Stomach smooth muscle (tissue), 2 donors: ENCODE data around the gene TOX3.

ENCODE experiments used
- H3K27ac ChIP-seq: one replicate; pipeline ENCODE4 v1.7.0; 2013; ENCODE audit warnings: mild to moderate bottlenecking, low read length, inconsistent platforms
- H3K27me3 ChIP-seq, 2 donors: one replicate each; pipeline ENCODE4 v1.7.0; 2013; ENCODE audit warnings: low read length in 2 of 2; ENCODE audit not compliant: insufficient read depth in 2 of 2, control insufficient read depth in 1 of 2
- H3K36me3 ChIP-seq, 2 donors: one replicate each; pipeline ENCODE4 v1.7.0; 2013; ENCODE audit warnings: low read length in 2 of 2; ENCODE audit not compliant: control insufficient read depth in 2 of 2, insufficient read depth in 2 of 2
- H3K4me1 ChIP-seq: one replicate; pipeline ENCODE4 v1.7.0; 2013; ENCODE audit warnings: low read length; ENCODE audit not compliant: control insufficient read depth, insufficient read depth
- H3K4me3 ChIP-seq, 2 donors: one replicate each; pipeline ENCODE4 v1.7.0; 2013; ENCODE audit warnings: low read length in 2 of 2
- H3K9ac ChIP-seq, 2 donors: one replicate each; pipeline ENCODE4 v1.7.0; 2013; ENCODE audit warnings: low read length in 2 of 2, mild to moderate bottlenecking in 1 of 2
- H3K9me3 ChIP-seq, 2 donors: one replicate each; pipeline ENCODE4 v1.7.0; 2013; ENCODE audit warnings: low read length in 2 of 2; ENCODE audit not compliant: control insufficient read depth in 2 of 2
- donor health status: healthy.
- donor health status: Pancreatic carcinoma.

TOX3 gene

DNA sequence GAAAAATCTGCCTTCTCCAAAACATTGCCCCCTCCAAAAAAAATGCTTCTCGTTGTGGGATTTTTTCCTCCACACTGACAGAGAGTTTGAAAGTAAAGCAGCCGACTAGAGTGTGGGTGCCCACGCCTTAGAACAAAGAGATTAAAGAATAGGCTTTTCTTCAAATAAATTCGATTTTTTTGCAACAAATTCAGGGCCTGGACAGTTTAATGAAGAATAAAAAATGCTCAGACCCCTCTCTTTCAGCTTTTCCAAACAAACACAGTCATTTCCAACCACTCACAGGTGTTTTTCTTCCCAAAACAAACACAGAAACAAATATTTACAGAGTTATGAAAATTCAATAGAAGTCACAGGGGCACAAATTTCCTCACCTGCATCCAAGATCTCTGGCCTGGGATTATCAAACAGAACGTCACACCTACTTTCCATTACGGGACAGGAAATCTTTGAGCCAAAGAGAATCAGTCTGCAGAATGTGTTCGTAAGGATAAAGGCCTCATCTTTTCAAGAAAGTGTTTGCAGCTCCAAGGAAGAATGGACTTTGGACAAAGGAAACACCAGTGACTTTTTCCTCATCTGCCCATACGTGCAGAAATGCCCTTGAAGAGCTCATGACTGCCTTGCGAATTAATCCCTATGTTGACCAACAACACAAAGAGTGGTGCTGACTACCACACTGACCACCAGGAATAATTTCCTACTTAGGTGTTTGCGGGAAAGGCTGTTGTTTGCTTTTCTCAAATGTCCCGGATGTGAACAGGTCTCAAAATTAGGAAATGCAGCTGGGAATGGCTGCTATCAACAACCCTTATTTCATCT, 31.3 kb upstream of the TOX3 start:
- H3K4me1 ChIP-seq: no peaks in the 10 kb centered on the region
- H3K9ac ChIP-seq: no peak overlapping the region
- H3K27me3 ChIP-seq: no peaks in the 10 kb centered on the region
- H3K9me3 ChIP-seq: no peaks in the 10 kb centered on the region
- no peak overlapping the region for H3K4me3 ChIP-seq
- H3K27ac ChIP-seq: no peak overlapping the region
- no peaks in the 10 kb centered on the region for H3K36me3 ChIP-seq

DNA sequence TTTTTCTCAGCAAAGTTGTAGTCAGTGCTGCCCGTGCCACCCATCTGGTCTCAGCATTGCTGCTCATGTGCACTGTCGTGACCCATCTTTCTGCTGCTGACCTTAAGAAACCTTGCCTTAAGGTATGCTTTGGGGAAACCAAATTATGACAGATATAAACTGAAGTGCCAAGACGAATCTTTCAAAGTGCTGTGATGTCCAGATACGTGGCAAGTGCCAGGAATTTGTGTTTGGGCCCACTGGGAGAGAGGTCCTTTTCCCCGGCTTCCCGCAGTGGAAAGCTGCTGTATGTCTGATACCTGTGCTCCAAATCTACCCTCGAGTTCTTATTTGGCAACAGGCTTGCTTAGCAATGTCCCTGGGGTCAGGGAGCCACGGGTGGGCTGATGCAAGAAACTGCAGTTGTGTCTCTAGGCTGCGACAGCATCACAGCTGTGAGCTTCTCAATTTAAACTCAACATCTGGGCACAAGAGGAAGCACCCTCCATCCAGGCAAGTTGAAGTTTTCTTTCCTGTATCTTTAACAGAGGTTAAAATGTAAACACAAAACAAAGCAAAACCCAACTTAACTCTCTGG, 30.3 kb upstream of the TOX3 start:
- H3K9me3 ChIP-seq: no peaks in the 10 kb centered on the region
- no peaks in the 10 kb centered on the region for H3K27me3 ChIP-seq
- H3K4me3 ChIP-seq: no peak overlapping the region
- H3K9ac ChIP-seq: no peak overlapping the region
- H3K27ac ChIP-seq: no peak overlapping the region
- H3K36me3 ChIP-seq: no peaks in the 10 kb centered on the region
- no peaks in the 10 kb centered on the region for H3K4me1 ChIP-seq

DNA sequence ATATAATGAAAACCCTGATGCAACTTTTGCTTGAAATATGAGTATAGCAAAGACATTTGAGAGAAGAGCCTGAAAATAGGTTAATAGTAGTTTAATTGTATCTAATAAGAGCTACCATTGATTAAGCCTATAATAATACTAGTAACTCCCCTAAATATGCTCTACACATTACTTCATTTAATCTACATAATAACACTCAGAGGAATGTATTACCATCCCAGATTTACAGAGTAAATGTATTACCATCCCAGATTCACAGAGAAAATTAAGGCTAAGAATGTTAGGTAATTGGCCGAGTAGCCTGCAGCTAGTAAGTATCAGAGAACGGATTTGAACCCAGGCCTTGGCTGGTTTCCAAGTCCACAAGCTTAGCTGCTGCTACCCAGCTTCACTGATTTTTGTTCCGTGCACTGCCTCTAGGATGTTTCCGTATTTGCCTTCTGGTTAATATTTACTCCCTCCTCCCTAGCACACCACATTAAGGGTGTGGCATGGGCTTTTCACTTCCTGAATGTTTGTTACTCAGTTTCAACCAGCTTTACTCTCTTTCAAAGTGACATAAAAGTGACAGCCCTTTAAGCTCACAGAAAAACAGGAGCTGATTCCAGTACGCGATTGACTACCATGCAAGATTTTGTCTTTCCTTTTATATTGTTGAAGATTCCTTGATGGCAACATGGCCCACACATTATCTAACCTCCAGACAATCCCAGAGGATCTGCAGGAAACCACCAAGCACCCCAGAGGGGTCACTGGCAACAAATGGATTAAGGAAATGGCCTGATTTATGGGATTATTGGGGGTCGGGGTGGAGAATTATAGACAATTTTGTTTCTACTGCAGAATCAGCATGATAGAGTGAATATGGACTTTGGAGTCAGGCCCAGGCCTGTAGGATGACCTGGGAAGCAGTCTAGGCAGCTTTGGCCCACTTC, 26.7 kb upstream of the TOX3 start:
- H3K9me3 ChIP-seq: no peaks in the 10 kb centered on the region
- H3K9ac ChIP-seq: no peak overlapping the region

DNA sequence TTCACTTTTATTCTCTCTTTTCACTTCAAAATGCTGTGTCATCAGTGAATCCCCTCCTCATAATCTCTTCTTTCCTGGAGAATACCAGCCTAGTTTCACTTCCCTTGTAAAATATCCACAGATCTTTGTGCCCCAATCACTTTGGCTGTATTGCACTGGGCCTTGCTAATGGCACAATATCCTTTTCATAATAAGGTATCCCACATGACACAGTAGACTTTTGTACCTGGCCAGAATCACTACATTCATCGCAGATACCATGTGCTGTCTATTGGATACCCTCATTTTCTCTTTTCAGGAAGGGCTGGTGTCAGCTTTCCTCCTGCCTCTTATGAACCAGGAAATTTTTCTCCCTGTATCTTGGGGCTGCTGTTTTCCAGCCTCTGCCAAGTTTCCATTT, 25.7 kb upstream of the TOX3 start:
- H3K9ac ChIP-seq: no peak overlapping the region
- H3K4me1 ChIP-seq: no peaks in the 10 kb centered on the region
- no peaks in the 10 kb centered on the region for H3K27me3 ChIP-seq
- H3K4me3 ChIP-seq: no peak overlapping the region
- H3K27ac ChIP-seq: no peak overlapping the region
- H3K36me3 ChIP-seq: no peaks in the 10 kb centered on the region
- H3K9me3 ChIP-seq: no peaks in the 10 kb centered on the region

More for the DNA sequence above, 26.7 kb upstream of the TOX3 start:
- Histone ChIP-seq H3K27ac (no peak overlapping the region), H3K27me3 (no peaks in the 10 kb centered on the region), H3K4me3 (no peak overlapping the region), H3K4me1 (no peaks in the 10 kb centered on the region), H3K36me3 (no peaks in the 10 kb centered on the region)

DNA sequence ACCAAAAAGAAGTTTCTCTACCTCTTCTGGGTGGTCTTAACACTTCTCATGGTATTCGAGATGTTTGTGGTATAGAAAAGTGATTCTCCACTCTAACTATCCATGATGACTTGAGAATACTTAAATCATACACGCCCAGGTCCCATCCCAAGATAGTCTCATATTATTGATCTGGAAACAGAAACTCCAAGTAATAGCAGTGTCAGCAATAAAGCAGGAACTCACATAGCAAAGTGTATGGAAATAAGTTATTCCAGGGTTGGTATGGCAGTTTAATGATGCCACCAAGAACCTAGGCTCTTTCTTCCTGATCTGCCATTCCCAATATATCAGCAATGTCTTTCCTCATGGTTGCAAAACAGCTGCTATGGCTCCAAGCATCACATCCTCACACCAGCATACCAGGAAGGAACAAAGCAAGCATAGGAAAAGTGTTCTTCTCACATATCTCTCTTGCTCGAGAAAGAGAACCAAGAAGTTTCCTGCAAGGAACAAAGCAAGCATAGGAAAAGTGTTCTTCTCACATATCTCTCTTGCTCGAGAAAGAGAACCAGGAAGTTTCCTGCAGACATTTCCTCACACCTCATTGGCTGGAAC, 23.6 kb upstream of the TOX3 start:
- Histone ChIP-seq H3K27me3 (no peaks in the 10 kb centered on the region), H3K9ac (no peak overlapping the region), H3K4me3 (no peak overlapping the region), H3K4me1 (no peaks in the 10 kb centered on the region), H3K9me3 (no peaks in the 10 kb centered on the region), H3K36me3 (no peaks in the 10 kb centered on the region), H3K27ac (no peak overlapping the region)

DNA sequence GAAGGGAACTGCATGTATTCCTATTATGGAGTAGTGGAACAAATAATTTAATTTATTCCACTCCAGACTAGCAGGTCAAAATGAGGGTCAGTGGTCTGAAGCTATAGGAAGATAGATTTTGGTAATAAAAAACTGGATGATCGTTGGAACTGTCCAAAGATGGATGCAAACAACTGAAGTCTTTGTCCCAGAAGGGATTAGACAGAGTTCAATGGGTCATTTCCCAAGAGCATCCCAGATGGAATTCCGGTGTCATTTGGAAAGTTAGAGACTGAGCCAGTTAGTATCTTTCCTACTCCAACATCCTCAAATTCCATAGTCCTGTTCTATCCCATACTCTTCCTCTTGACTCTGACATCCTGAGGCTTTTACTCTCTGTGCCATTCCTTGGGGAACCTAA, 22.8 kb upstream of the TOX3 start:
- Histone ChIP-seq H3K9me3 (no peaks in the 10 kb centered on the region), H3K4me3 (no peak overlapping the region), H3K27ac (no peak overlapping the region), H3K27me3 (no peaks in the 10 kb centered on the region), H3K36me3 (no peaks in the 10 kb centered on the region), H3K9ac (no peak overlapping the region), H3K4me1 (no peaks in the 10 kb centered on the region)

DNA sequence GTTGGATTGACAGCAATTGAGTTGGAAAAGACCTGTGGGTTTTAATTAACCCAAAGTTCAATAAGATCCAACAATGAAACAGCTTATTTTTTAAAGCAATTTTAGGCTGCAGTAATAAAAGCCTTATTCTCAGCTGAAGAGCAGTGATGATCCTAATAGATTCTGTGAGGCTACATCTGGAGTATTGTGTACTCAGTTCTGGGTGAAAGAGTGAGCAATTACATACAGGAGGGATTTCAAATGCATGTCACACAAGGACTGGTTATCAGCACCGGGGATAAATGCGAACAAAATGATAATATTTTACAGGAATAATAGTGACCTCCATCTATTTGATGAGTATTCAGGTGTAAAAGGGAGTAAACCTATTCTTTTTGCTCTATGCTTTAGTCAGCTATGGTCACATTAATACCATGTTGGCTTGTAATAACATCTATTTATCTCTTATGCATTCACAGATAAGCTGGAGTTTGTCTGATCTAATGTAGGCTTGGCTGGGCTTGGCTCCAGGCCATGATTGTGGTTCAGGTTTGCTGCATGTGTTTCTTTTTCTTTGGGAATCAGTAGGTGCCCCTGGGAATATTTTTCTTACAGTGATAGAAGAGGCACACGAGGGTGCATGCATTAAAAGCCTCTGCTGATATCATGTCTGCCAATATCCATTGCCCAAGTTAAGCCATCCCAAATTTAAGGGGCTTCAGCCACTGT, 22.2 kb upstream of the TOX3 start:
- Histone ChIP-seq H3K36me3 (no peaks in the 10 kb centered on the region), H3K4me3 (no peak overlapping the region), H3K27ac (no peak overlapping the region), H3K27me3 (no peaks in the 10 kb centered on the region), H3K4me1 (no peaks in the 10 kb centered on the region), H3K9me3 (no peaks in the 10 kb centered on the region), H3K9ac (no peak overlapping the region)

DNA sequence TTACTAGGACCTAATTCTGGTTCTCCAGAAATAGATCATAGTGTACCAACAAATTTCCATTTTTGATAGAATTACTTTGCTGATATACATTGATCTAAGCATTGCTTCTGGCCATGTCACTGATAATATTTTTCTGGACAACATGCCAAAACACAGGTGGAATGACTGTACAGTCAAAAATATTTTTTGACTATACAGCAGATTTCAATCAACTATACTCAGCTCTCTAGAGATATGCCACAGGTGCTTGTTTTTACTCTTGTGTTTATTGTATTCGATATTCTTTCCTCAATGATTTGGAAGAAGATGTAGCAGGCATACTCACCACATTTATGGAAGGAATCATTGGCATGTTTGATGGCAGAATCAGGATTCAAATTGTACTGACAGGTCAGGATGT, 21.6 kb upstream of the TOX3 start:
- no peak overlapping the region for H3K4me3 ChIP-seq
- H3K27me3 ChIP-seq: no peaks in the 10 kb centered on the region
- no peak overlapping the region for H3K27ac ChIP-seq
- no peaks in the 10 kb centered on the region for H3K36me3 ChIP-seq
- H3K4me1 ChIP-seq: no peaks in the 10 kb centered on the region
- no peak overlapping the region for H3K9ac ChIP-seq
- H3K9me3 ChIP-seq: peaks cover 0 to 2% of the 10 kb centered on the region in 2 donors

DNA sequence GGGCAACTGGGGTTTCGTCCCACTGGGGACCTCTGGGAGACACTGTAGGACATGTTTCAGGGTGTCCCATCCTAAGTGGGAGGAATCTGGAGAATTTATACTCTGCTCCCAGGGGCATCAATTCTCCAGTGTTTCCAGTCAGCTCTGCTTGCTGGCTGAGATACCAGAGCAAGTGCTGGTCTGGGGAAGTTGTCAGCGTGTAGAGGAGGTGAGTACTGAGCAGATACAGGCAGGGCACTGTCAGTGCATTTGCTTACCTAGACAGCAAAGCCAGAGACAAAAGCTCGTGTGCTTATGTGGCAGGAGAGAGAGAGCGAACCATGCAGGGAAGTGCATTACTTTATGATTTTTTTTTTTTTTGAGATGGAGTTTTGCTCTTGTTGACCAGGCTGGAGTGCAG, 20.2 kb upstream of the TOX3 start:
- Histone ChIP-seq H3K4me3 (no peak overlapping the region), H3K9ac (no peak overlapping the region), H3K27me3 (no peaks in the 10 kb centered on the region), H3K36me3 (no peaks in the 10 kb centered on the region), H3K4me1 (no peaks in the 10 kb centered on the region), H3K9me3 (peaks cover 0 to 2% of the 10 kb centered on the region in 2 donors), H3K27ac (no peak overlapping the region)
